Ishikawa (cell line): ENCODE measurements around the gene NT5C.

Source experiments
- CEBPB ChIP-seq: IDR thresholded peaks from 2 replicates; pipeline ENCODE4 v1.6.1; 2012
- CREB1 ChIP-seq: IDR thresholded peaks from 2 replicates; pipeline ENCODE4 v1.6.1; 2012; ENCODE audit warnings: low read depth
- EGR1 ChIP-seq: IDR thresholded peaks from 2 replicates; pipeline ENCODE4 v1.6.1; 2012
- EP300 ChIP-seq: IDR thresholded peaks from 2 replicates; pipeline ENCODE4 v1.6.1; 2012; ENCODE audit warnings: borderline replicate concordance
- FOXM1 ChIP-seq: IDR thresholded peaks from 2 replicates; pipeline ENCODE4 v1.6.1; 2012; ENCODE audit warnings: low read depth, borderline replicate concordance
- MAX ChIP-seq: IDR thresholded peaks from 2 replicates; pipeline ENCODE4 v1.6.1; 2012
- NFIC ChIP-seq: IDR thresholded peaks from 2 replicates; pipeline ENCODE4 v1.6.1; 2012
- RAD21 ChIP-seq: IDR thresholded peaks from 2 replicates; pipeline ENCODE4 v1.6.1; 2012; ENCODE audit warnings: low read depth
- REST ChIP-seq: IDR thresholded peaks from 2 replicates; pipeline ENCODE4 v1.6.1; 2012; ENCODE audit warnings: low read depth, mild to moderate bottlenecking
- TAF1 ChIP-seq: IDR thresholded peaks from 2 replicates; pipeline ENCODE4 v1.6.1; 2012; ENCODE audit warnings: low read depth, mild to moderate bottlenecking
- TCF12 ChIP-seq: IDR thresholded peaks from 2 replicates; pipeline ENCODE4 v1.6.1; 2012; ENCODE audit warnings: low read depth
- TEAD4 ChIP-seq: IDR thresholded peaks from 2 replicates; pipeline ENCODE4 v1.6.1; 2012
- USF1 ChIP-seq: IDR thresholded peaks from 2 replicates; pipeline ENCODE4 v1.6.1; 2012
- YY1 ChIP-seq: IDR thresholded peaks from 2 replicates; pipeline ENCODE4 v1.6.1; 2012; ENCODE audit warnings: low read depth
- ZBTB7A ChIP-seq: IDR thresholded peaks from 2 replicates; pipeline ENCODE4 v1.6.1; 2012; ENCODE audit warnings: low read depth

Gene NT5C

GRCh38 chr17:75093548-75094158 is 37.9 kb downstream of the NT5C start:
- TF ChIP-seq CEBPB (0 out of 2 replicates have a peak, but pooled peaks have one; percentile 12), USF1 (no peak), MAX (no peak), CREB1 (no peak), YY1 (no peak), TCF12 (0 out of 2 replicates have a peak, but pooled peaks have one; percentile 10), TEAD4 (no peak), NFIC (peak; percentile 61; the same call in 1 of the 2 replicates)

- TF ChIP-seq ZBTB7A (no peak), CREB1 (no peak), REST (no peak), TEAD4 (no peak), USF1 (no peak), TAF1 (no peak), CEBPB (no peak), TCF12 (no peak), EGR1 (no peak), MAX (no peak), FOXM1 (no peak), EP300 (no peak), YY1 (no peak), RAD21 (no peak), NFIC (no peak)
Measured at GRCh38 chr17:75091855-75092327, 39.7 kb downstream of the NT5C start.

- TF ChIP-seq MAX: peak; percentile 82
- TF ChIP-seq NFIC: peak; percentile 89
- peak; percentile 91 for TF ChIP-seq ZBTB7A
- TF ChIP-seq EP300: peak; percentile 59; the same call in 1 of the 2 replicates
- no peak for TF ChIP-seq TAF1
- TF ChIP-seq YY1: peak; percentile 15; the same call in 1 of the 2 replicates
- no peak; the same call in 1 of the 2 replicates for TF ChIP-seq TCF12
Measured at GRCh38 chr17:75090871-75091854, 40.4 kb downstream of the NT5C start.

- TF ChIP-seq TAF1: no peak
- TF ChIP-seq YY1: no peak
- no peak for TF ChIP-seq FOXM1
- no peak for TF ChIP-seq REST
- TF ChIP-seq USF1: 0 out of 2 replicates have a peak, but pooled peaks have one; percentile 7
- TF ChIP-seq NFIC: 0 out of 2 replicates have a peak, but pooled peaks have one; percentile 17
- peak; percentile 46 for TF ChIP-seq TEAD4
- no peak for TF ChIP-seq RAD21
Measured at GRCh38 chr17:75088465-75089417, 42.8 kb downstream of the NT5C start.
